Measurements from ENCODE around the gene MLXIPL. TPM values are rescaled to one million over a fixed set of nuclear protein-coding genes. Genes with fewer than 3 reads are reported as not detected.

MLXIPL gene
- total RNA-seq, 1 donor from 2014 or later, result 0.90 TPM

DNA sequence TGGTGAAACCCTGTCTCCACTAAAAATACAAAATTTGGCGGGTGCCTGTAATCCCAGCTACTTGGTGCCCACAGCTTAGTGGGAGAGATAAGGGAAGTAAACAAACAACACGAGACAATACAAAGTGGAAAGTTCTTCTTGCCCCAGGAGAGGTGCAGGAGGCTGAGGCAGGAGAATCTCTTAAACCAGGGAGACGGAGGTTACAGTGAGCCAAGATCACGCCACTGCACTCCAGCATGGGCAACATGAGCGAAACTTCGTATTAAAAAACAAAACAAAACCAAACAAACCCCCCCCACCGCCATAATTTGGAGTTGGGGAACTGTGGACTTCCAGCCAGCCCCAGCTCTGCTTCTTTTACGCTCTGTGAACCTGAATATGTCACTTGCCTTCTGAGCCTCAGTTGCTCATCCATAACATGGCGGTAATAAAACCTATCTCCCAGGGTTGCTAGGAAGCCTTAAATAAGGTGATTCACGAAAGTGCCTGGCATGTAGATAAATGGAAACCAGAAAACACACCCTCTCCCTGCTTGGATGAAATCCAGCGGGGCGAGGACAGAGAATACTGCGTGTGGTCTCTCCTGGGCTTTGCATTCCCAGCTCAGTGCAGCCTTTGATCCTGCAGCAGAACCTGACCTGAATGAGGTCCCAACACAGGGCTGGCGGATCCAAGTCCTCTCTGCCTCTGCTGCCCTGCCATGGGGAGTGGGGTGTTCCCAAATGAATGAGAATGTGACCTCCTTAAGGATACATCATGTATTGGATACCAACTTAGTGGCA is 10.2 kb downstream of the MLXIPL start:
- H3F3A ChIP-seq (ENCODE audit: low read depth), result no peaks in the 10 kb centered on the region
- no peak overlapping the region for H3K4me3 Mint-ChIP-seq
- H3K4me1 ChIP-seq, result no peaks in the 10 kb centered on the region
- no peak for DNase-seq (ENCODE audit: low spot score)
- H3K9me3 Mint-ChIP-seq, result no peaks in the 10 kb centered on the region
- H3K27me3 Mint-ChIP-seq (ENCODE audit: insufficient read depth, low read depth), result peaks cover 18% of the 10 kb centered on the region
- no peaks in the 10 kb centered on the region for H3K36me3 Mint-ChIP-seq
- H3K4me1 Mint-ChIP-seq, result peaks cover 9% of the 10 kb centered on the region
- no peaks in the 10 kb centered on the region for H4K20me1 ChIP-seq (ENCODE audit: low read depth)
- no peaks in the 10 kb centered on the region for H3K36me3 ChIP-seq
- no peak overlapping the region for H3K27ac Mint-ChIP-seq
- H3K9ac ChIP-seq, result no peak overlapping the region
- H3K9me3 ChIP-seq (ENCODE audit: low read depth), result no peaks in the 10 kb centered on the region
- no peaks in the 10 kb centered on the region for H3K79me2 ChIP-seq (ENCODE audit: low read depth)
- H3K27me3 ChIP-seq, result no peaks in the 10 kb centered on the region
- H3K27ac ChIP-seq, result no peak overlapping the region
- H2AFZ ChIP-seq (replicated peaks), result no peak overlapping the region
- TF ChIP-seq, protein P1, sequence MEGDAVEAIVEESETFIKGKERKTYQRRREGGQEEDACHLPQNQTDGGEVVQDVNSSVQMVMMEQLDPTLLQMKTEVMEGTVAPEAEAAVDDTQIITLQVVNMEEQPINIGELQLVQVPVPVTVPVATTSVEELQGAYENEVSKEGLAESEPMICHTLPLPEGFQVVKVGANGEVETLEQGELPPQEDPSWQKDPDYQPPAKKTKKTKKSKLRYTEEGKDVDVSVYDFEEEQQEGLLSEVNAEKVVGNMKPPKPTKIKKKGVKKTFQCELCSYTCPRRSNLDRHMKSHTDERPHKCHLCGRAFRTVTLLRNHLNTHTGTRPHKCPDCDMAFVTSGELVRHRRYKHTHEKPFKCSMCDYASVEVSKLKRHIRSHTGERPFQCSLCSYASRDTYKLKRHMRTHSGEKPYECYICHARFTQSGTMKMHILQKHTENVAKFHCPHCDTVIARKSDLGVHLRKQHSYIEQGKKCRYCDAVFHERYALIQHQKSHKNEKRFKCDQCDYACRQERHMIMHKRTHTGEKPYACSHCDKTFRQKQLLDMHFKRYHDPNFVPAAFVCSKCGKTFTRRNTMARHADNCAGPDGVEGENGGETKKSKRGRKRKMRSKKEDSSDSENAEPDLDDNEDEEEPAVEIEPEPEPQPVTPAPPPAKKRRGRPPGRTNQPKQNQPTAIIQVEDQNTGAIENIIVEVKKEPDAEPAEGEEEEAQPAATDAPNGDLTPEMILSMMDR (IDR thresholded peaks at IDR 0.05), result no peak
- TF ChIP-seq EZH2 (IDR thresholded peaks at IDR 0.05), result no peak
- TF ChIP-seq EZH2phosphoT487 (IDR thresholded peaks at IDR 0.05), result no peak
- H3K4me2 ChIP-seq, result no peak overlapping the region
- no peak overlapping the region for H3K4me3 ChIP-seq

DNA sequence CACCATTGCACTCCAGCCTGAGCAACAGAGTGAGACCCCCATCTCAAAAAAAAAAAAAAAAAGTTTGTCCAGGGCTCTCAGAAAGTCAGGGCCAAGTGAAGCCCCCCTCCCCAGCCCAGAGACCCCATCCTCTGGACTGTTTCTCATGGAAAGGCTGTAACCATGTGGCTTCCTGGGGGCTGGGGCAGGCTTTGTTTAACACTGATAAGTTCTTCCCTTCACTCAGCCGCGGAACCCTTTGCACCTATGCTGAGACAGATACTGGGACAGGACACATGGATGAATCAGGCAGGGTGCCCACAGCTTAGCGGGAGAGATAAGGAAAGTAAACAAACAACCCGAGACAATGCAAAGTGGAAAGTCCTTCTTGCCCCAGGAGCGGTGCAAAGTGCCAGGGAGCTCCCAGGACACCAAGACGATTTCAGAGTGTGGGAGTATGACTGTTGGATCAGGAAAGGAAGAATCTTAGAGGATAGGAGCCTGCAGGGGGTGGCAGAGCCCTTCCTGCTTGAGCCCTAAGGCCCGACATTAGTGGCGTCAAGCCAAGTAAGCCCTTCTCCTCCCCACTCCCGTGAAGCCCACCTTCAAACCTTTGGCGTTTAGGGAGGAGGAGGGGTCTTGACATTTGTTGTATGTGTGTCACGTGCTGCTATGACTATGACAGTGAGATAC is 11.6 kb downstream of the MLXIPL start:
- Mint-ChIP-seq H3K4me3 (no peak overlapping the region), H3K4me1 (peaks cover 7% of the 10 kb centered on the region), H3K27me3 (ENCODE audit: insufficient read depth, low read depth) (peaks cover 13% of the 10 kb centered on the region), H3K36me3 (no peaks in the 10 kb centered on the region), H3K27ac (no peak overlapping the region), H3K9me3 (no peaks in the 10 kb centered on the region)
- Histone ChIP-seq H3K4me3 (no peak overlapping the region), H3K4me2 (no peak overlapping the region), H3K79me2 (ENCODE audit: low read depth) (no peaks in the 10 kb centered on the region), H3K27me3 (no peaks in the 10 kb centered on the region), H4K20me1 (ENCODE audit: low read depth) (no peaks in the 10 kb centered on the region), H3F3A (ENCODE audit: low read depth) (no peaks in the 10 kb centered on the region), H3K36me3 (no peaks in the 10 kb centered on the region), H3K27ac (no peak overlapping the region), H3K9ac (no peak overlapping the region), H2AFZ (replicated peaks) (no peak overlapping the region), H3K4me1 (no peaks in the 10 kb centered on the region), H3K9me3 (ENCODE audit: low read depth) (no peaks in the 10 kb centered on the region)
- DNase-seq (ENCODE audit: low spot score), result peak; percentile 40
- TF ChIP-seq, protein P1 (IDR thresholded peaks at IDR 0.05), result peak; percentile 20
- TF ChIP-seq EZH2 (IDR thresholded peaks at IDR 0.05), result no peak

DNA sequence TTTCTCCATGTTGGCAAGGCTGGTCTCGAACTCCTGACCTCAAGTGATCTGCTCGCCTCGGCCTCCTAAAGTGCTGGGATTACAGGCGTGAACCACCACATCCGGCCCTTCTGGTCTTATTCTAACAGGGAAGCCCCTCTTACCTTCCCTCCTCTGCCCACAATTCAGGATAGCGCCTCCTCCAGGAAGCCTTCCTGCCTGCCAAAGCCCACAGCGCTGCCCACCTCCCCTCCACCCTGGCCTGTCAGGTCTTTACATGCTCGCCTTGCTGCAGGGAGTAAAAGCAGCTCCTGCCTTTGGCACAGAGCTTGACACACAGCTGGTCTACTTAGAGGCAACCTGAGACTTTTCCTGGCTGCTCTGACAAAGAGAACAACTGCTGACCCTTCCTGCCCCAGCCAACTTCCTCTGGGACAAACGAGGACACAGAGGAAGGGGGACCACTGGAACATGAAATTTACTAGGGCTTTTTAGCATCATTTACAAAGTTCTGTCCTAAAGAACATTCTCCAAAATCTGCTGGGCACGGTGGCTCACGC is 13.2 kb downstream of the MLXIPL start:
- Mint-ChIP-seq H3K4me3 (no peak overlapping the region), H3K36me3 (no peaks in the 10 kb centered on the region), H3K4me1 (peaks cover 12% of the 10 kb centered on the region), H3K27me3 (ENCODE audit: insufficient read depth, low read depth) (peaks cover 13% of the 10 kb centered on the region), H3K9me3 (no peaks in the 10 kb centered on the region), H3K27ac (no peak overlapping the region)
- no peak overlapping the region for H2AFZ ChIP-seq (replicated peaks)
- no peak overlapping the region for H3K9ac ChIP-seq
- H3K4me2 ChIP-seq, result no peak overlapping the region
- no peaks in the 10 kb centered on the region for H3K9me3 ChIP-seq (ENCODE audit: low read depth)
- no peaks in the 10 kb centered on the region for H3K36me3 ChIP-seq
- H3K79me2 ChIP-seq (ENCODE audit: low read depth), result no peaks in the 10 kb centered on the region
- no peaks in the 10 kb centered on the region for H3K4me1 ChIP-seq
- H3F3A ChIP-seq (ENCODE audit: low read depth), result no peaks in the 10 kb centered on the region
- TF ChIP-seq EZH2 (IDR thresholded peaks at IDR 0.05), result no peak
- no peak for TF ChIP-seq EZH2phosphoT487 (IDR thresholded peaks at IDR 0.05)
- TF ChIP-seq, protein P1 (IDR thresholded peaks at IDR 0.05), result no peak
- H4K20me1 ChIP-seq (ENCODE audit: low read depth), result no peaks in the 10 kb centered on the region
- H3K27ac ChIP-seq, result no peak overlapping the region
- no peak for DNase-seq (ENCODE audit: low spot score)
- H3K4me3 ChIP-seq, result no peak overlapping the region
- H3K27me3 ChIP-seq, result no peaks in the 10 kb centered on the region

Measured in neural progenitor cell (in vitro differentiated cells).